Adrenal gland (tissue), 12 donors: ENCODE measurements around the gene TYK2. TPM values are rescaled to one million over a fixed set of nuclear protein-coding genes. Genes with fewer than 3 reads are reported as not detected.

Experiments
- DNase-seq, 7 donors: peaks; one replicate each; pipeline ENCODE4 v3.0.0-alpha.2; 2019 to 2020
- H3K27ac ChIP-seq, 5 donors: fragments of 200-600 bp; sonication (generic) in 4 of 5; 1 replicate in 3 of 5; 2 replicates in 2 of 5; pipeline versions ENCODE4 v1.5.1 to v1.8.0; 2016 to 2020; ENCODE audit warnings: mild to moderate bottlenecking in 1 of 5
- H3K27me3 ChIP-seq: fragments of 200-600 bp; 2 replicates; pipeline ENCODE4 v1.8.0; 2021
- H3K36me3 ChIP-seq, 2 donors: fragments of 200-600 bp; replicated peaks in 1 of 2; 1 replicate in 1 of 2; 2 replicates in 1 of 2; pipeline versions ENCODE4 v1.5.1 to v1.8.0; 2018 to 2022
- H3K4me1 ChIP-seq, 2 donors: fragments of 200-600 bp; replicated peaks in 1 of 2; 1 replicate in 1 of 2; 2 replicates in 1 of 2; pipeline versions ENCODE4 v1.5.1 to v1.8.0; 2018 to 2021
- H3K4me3 ChIP-seq, 4 donors: fragments of 200-600 bp; sonication (generic) in 3 of 4; one replicate each; pipeline ENCODE4 v1.5.1; 2016 to 2018
- H3K9me3 ChIP-seq, 3 donors: fragments of 200-600 bp; sonication (generic) in 1 of 3; replicated peaks in 1 of 3; 1 replicate in 2 of 3; 2 replicates in 1 of 3; pipeline versions ENCODE4 v1.5.1 to v1.8.0; 2016 to 2021
- POLR2A ChIP-seq, 2 donors: fragments of 450-650 bp; IDR thresholded peaks; one replicate each; pipeline ENCODE4 v1.6.1; 2017; ENCODE audit warnings: antibody characterized with exemption in 2 of 2, mild to moderate bottlenecking in 2 of 2, moderate library complexity in 1 of 2
- WGBS, 4 donors: extraction: QIAGEN DNeasy Blood & Tissue Kit in 2 of 4; methylation state at CpG; one replicate each; pipeline versions ENCODE4 v1.1.5 to v1.1.7; 2013 to 2017; 5-methylcytosine and 5-hydroxymethylcytosine counted together
- intact Hi-C, 2 donors: fragments of 100-400 bp; cut with DNase I; formaldehyde crosslinking; loops; one replicate each; pipeline versions ENCODE4 v1.14.1 to v1.15.0; 2022 to 2023
- polyA plus RNA-seq, 3 donors: library from polyadenylated mRNA; stranded (reverse); fragments of 200-250 nt in 2 of 3; fragments of 350-450 nt in 1 of 3; fragmentation: Illumina TruSeq in 1 of 3; extraction: RNeasy Lipid Tissue Mini Kit (QIAGEN cat#74804) in 1 of 3; gene quantifications; one replicate each; pipeline ENCODE4 v1.2.3, GENCODE V29; 2013 to 2014
- total RNA-seq, 9 donors: library from RNA; depleted of rRNA in 4 of 9; stranded (reverse); fragments of >200 nt in 4 of 9; fragments of 120-200 nt in 1 of 9; fragmentation: NEBNext Ultra II Directional in 1 of 9; extraction: Animal tissue kit (Norgen Biotek cat#: 25700) in 1 of 9; gene quantifications; one replicate each; pipeline versions ENCODE4 v1.1.0 to v1.2.4, GENCODE V29; 2013 to 2023
- TF ChIP-seq, protein P1 (sequence below), 6 experiments: fragments of 450-650 bp in 4 of 6; fragments of 200-600 bp in 2 of 6; sonication (generic) in 1 of 6; IDR thresholded peaks; 1 replicate in 5 of 6; 2 replicates in 1 of 6; pipeline versions ENCODE4 v1.5.1 to v1.8.0; 2016 to 2021; ENCODE audit warnings: antibody characterized with exemption in 6 of 6, mild to moderate bottlenecking in 2 of 6, moderate library complexity in 1 of 6
- donor health status: healthy with polysubstance abuse.
- donor health status: Bipolar disorder and iron deficiency.
- donor health status: DM: yes; HTN: yes; CAD: no.
- donor health status: DM: no; HTN: no; CAD: no.
- donor health status: DM: no; HTN: no; CAD: no.
- donor health status: DM: yes; HTN: yes; CAD: no.

The TYK2 gene
- total and polyA plus RNA-seq, 12 donors, result 56.1 to 408 (median 104) TPM

DNA sequence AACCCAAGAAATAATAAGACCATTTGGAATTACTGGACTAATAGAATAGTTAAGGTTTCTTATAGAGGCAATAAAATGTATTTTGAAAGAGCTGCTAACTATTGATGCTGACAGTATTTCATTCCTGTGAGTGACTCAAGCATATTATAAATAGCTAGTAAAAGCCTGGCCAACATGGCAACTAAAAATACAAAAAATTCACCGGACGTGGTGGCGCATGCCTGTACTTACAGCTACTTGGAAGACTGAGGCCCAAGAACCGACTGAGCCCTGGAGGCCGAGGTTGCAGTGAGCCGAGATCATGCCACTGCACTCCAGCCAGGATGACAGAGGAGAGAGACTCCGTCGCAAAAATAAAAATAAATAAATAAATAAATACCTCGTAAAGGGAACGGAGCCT, 35.6 kb downstream of the TYK2 start:
- Histone ChIP-seq H3K9me3 (no peaks in the 10 kb centered on the region), H3K4me3 (no peak overlapping the region), H3K27me3 (no peaks in the 10 kb centered on the region), H3K36me3 (no peaks in the 10 kb centered on the region), H3K27ac (no peak overlapping the region), H3K4me1 (no peaks in the 10 kb centered on the region)
- no peak for DNase-seq
- 86 to 91% (median 88%) methylated on average over 10 of the region's 10 CpGs for WGBS, 4 donors
- intact Hi-C loops, result no loop called here
- no peak for TF ChIP-seq POLR2A (IDR thresholded peaks at IDR 0.05)
- TF ChIP-seq, protein P1, sequence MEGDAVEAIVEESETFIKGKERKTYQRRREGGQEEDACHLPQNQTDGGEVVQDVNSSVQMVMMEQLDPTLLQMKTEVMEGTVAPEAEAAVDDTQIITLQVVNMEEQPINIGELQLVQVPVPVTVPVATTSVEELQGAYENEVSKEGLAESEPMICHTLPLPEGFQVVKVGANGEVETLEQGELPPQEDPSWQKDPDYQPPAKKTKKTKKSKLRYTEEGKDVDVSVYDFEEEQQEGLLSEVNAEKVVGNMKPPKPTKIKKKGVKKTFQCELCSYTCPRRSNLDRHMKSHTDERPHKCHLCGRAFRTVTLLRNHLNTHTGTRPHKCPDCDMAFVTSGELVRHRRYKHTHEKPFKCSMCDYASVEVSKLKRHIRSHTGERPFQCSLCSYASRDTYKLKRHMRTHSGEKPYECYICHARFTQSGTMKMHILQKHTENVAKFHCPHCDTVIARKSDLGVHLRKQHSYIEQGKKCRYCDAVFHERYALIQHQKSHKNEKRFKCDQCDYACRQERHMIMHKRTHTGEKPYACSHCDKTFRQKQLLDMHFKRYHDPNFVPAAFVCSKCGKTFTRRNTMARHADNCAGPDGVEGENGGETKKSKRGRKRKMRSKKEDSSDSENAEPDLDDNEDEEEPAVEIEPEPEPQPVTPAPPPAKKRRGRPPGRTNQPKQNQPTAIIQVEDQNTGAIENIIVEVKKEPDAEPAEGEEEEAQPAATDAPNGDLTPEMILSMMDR (IDR thresholded peaks at IDR 0.05), result no peak

GRCh38 chr19:10343495-10343894, 36.9 kb downstream of the TYK2 start:
- Histone ChIP-seq H3K36me3 (no peaks in the 10 kb centered on the region), H3K4me3 (no peak overlapping the region), H3K27me3 (no peaks in the 10 kb centered on the region), H3K9me3 (no peaks in the 10 kb centered on the region), H3K4me1 (no peaks in the 10 kb centered on the region), H3K27ac (no peak overlapping the region)
- intact Hi-C loops, result no loop called here
- no peak for DNase-seq
- WGBS, 4 donors, result 64 to 81% (median 73%) methylated on average over 2 of the region's 2 CpGs
- TF ChIP-seq, protein P1 (IDR thresholded peaks at IDR 0.05), result no peak
- no peak for TF ChIP-seq POLR2A (IDR thresholded peaks at IDR 0.05)

- intact Hi-C loops, result loop anchor here in 1 of 2 donors (5.0 kb wide), 1 partner anchor 52 kb away; no protein-coding TSS in a partner anchor
- no peaks in the 10 kb centered on the region for H3K4me1 ChIP-seq
Observed at GRCh38 chr19:10339977-10340376, 40.4 kb downstream of the TYK2 start.

GRCh38 chr19:10339380-10339960, 40.9 kb downstream of the TYK2 start, which contains the start of gene ICAM3:
Gene ICAM3, minus strand, starts transcription at chr19:10339624. Its CDS starts 10 bp downstream, at chr19:10339614.
- no peak within 1 kb of the TSS for H3K27ac ChIP-seq
- DNase-seq, result no peak
- H3K4me1 ChIP-seq, result peaks cover 0 to under 1% of the 10 kb centered on the region in 2 donors
- 58 to 70% (median 68%) methylated on average over 13 to 14 of the region's 14 CpGs for WGBS, 4 donors
- intact Hi-C loops, result loop anchor here in 1 of 2 donors (5.0 kb wide), 1 partner anchor 53 kb away; no protein-coding TSS in a partner anchor
- H3K9me3 ChIP-seq, result no peaks in the 10 kb centered on the region
- H3K36me3 ChIP-seq, result no peaks in the 10 kb centered on the region
- H3K27me3 ChIP-seq, result no peaks in the 10 kb centered on the region
- TF ChIP-seq, protein P1 (IDR thresholded peaks at IDR 0.05), result no peak
- no peak for TF ChIP-seq POLR2A (IDR thresholded peaks at IDR 0.05)
- no peak within 1 kb of the TSS for H3K4me3 ChIP-seq

More at GRCh38 chr19:10339977-10340376, 40.4 kb downstream of the TYK2 start:
- H3K36me3 ChIP-seq, result no peaks in the 10 kb centered on the region
- H3K9me3 ChIP-seq, result no peaks in the 10 kb centered on the region
- TF ChIP-seq, protein P1 (IDR thresholded peaks at IDR 0.05), result no peak
- no peak for TF ChIP-seq POLR2A (IDR thresholded peaks at IDR 0.05)
- H3K4me3 ChIP-seq, result no peak overlapping the region
- no peak overlapping the region for H3K27ac ChIP-seq
- no peak for DNase-seq
- no peaks in the 10 kb centered on the region for H3K27me3 ChIP-seq
- 77 to 89% (median 84%) methylated on average over 5 of the region's 5 CpGs for WGBS, 4 donors
